Fibroblast of pulmonary artery (primary cell): ENCODE data around the gene ZNF747.

Experiments
- DNase-seq: peaks from one replicate; pipeline ENCODE4 v3.0.0-alpha.2; 2010; ENCODE audit warnings: low read depth
- H3K4me3 ChIP-seq: replicated peaks from 2 replicates; pipeline ENCODE4 v1.5.1; 2011; ENCODE audit warnings: low read depth, mild to moderate bottlenecking, control low read depth, low read length, moderate library complexity
- TF ChIP-seq, protein P1 (sequence below): IDR thresholded peaks from 2 replicates; pipeline ENCODE4 v1.5.1; 2011; ENCODE audit warnings: mild to moderate bottlenecking, control low read depth, low read length, inconsistent platforms; ENCODE audit errors: missing control alignments

ZNF747 gene

DNA sequence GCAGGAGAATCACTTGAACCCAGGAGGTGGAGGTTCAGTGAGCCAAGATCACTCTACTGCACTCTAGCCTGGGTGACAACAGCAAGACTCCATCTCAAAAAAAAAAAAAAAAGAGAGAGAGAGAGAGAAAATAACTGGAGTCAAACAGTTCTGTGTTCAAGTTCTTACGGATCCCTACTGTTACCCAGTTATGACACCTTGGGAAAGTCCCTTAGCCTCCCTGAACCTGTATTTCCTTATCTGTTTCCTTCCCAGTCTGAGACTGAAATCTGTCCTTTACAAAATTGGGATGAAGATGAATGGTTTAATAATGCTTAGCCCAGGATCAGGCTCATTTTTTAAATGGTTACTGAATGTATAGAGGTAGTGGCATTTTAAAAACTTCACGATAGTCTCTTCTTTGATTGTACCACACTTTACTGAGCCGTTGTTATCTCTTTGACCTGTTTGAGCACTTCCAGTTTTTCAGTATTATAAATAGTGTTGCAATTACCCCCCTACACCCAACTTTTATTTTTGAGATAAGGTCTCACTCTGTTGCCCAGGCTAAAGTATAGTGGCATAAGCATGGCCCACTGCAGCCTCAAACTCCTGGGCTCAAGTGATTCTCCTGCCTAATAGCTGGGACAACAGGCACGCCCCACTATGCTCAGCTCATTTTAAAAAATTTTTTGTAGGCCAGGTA, 25.4 kb downstream of the ZNF747 start:
- no peak overlapping the region for H3K4me3 ChIP-seq
- no peak for DNase-seq
- TF ChIP-seq, protein P1, sequence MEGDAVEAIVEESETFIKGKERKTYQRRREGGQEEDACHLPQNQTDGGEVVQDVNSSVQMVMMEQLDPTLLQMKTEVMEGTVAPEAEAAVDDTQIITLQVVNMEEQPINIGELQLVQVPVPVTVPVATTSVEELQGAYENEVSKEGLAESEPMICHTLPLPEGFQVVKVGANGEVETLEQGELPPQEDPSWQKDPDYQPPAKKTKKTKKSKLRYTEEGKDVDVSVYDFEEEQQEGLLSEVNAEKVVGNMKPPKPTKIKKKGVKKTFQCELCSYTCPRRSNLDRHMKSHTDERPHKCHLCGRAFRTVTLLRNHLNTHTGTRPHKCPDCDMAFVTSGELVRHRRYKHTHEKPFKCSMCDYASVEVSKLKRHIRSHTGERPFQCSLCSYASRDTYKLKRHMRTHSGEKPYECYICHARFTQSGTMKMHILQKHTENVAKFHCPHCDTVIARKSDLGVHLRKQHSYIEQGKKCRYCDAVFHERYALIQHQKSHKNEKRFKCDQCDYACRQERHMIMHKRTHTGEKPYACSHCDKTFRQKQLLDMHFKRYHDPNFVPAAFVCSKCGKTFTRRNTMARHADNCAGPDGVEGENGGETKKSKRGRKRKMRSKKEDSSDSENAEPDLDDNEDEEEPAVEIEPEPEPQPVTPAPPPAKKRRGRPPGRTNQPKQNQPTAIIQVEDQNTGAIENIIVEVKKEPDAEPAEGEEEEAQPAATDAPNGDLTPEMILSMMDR = no peak

DNA sequence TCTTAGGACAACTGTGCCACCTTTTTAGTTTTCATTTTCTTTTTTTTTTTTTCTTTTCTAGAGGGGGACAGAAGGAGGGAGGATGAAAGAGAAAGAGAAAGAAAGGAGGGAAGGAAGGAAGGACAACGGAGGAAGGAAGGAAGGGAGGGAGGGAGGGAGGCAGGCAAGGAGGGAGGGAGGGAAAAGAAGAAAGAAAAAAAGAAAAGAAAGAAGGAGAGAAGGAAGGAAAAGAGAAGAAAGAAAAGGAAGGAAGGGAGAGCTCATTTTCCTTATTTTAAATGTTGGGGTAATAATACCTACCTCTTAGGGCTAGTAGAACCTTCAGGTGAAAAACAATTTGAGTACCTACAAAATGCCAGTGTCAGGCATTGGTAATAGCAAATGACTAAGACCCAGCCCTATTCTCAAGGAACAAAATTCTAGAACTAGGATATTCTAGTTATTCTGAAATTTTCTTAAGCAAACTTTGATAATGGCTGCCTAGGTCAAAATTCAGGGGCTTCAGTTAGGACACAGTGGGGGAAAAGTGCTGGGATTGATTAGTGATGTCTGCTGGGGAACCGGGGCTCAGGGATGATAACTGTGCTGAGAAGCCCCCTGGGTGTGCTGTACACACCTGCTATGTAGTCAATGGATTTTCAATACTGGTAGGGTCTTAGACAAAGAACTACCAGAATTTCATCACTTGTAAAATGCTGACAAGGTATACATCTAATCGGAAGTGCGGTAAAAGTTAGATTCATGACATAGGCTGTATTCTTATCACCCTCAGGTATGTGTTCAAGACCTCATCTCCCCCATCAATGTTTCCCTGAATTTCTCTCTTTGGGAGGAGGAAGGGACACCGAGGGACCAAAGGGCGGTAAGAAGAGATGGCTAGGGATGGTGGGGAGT, 31.0 kb downstream of the ZNF747 start:
- TF ChIP-seq, protein P1 = no peak
- DNase-seq = no peak
- H3K4me3 ChIP-seq = no peak overlapping the region

DNA sequence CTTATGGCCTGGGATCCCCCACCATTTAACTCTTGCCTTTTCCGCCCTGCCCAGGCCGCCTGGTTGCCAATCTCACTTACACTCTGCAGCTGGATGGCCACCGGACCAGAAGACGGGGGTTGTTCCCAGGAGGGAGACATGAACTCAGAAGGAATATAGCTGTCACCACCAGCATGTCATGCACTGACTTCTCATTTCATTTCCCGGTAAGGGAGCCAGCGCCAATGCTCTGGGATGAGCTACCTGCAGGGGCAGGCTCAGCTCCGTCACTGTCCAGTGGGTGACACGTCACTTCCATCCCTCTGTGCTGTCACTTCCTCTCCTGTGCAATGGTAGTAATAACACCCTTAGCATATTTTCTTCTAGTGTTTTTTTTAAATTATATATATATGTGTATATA, 35.4 kb downstream of the ZNF747 start:
- DNase-seq = no peak
- TF ChIP-seq, protein P1 = no peak
- H3K4me3 ChIP-seq = no peak overlapping the region

DNA sequence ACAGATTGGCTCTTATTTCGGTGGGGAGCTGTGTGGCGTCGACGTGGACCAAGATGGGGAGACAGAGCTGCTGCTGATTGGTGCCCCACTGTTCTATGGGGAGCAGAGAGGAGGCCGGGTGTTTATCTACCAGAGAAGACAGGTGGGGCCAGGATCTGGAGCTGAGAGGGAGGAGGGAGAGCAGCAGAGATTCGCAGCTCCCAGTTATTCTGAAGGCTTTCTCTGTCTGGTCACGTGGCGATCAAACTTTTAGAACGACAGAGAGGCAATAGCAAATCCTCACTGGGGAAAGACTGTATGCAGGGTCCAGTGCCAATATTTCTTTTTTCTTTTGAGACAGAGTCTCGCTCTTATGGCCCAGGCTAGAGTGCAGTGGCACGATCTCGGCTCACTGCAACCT, 39.9 kb downstream of the ZNF747 start:
- H3K4me3 ChIP-seq = no peak overlapping the region
- TF ChIP-seq, protein P1 = no peak
- DNase-seq = no peak

DNA sequence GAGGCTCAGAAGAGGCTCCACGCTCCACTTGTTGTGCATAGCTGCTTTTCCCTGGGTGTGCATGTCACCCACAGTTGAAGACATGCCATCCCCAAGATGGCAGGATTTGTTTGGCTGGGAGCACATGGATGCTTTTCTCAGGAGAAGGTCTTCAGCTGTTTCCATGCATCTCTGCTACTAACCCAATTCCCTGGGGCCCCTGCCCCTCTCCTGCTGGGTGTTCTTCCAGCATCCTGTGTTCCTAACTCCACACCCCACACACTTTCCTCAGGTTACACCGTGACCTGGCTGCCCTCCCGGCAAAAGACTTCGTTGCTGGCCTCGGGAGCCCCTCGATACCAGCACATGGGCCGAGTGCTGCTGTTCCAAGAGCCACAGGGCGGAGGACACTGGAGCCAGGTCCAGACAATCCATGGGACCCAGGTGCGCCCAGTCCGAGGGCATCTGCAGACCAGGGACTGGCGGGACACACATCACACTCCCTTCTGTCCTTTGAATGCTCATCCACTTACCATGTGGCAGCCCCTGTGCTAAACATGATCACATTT, 40.6 kb downstream of the ZNF747 start:
- no peak for DNase-seq
- no peak overlapping the region for H3K4me3 ChIP-seq
- TF ChIP-seq, protein P1 = no peak

DNA sequence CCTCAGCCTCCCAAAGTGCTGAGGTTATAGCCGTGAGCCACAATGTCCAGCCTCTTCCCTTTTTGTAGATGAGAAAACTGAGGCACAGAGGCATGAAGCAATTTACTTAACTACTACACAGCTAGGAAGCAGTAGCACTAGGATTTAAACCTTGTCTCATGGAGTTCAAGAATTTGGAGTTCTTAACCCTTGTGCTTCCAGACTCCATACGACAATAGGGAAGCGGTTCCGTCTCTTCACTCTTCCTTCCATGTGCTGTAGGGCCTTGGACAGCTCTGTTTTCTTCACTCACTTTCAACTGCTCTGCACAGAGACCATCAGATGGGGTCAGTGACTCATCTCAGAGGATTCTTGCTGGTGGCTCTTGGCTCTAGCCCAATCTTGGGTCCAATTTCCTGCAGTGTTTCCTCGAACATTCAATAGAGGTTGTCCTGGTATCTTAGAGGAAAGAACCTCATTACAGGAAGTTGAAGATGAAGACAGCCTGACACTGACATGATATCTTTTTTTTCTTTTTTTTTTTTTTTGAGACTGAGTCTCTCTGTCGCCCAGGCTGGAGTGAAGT, 42.8 kb downstream of the ZNF747 start:
- DNase-seq = peak; percentile 80
- TF ChIP-seq, protein P1 = no peak

More for the DNA sequence above, 42.8 kb downstream of the ZNF747 start:
- H3K4me3 ChIP-seq = no peak overlapping the region
